ENCODE measurements around the gene RIBC2.

- TF ChIP-seq CBX5 (IDR thresholded peaks at IDR 0.05; ENCODE audit: borderline replicate concordance, low read depth), result no peak
- no peak for TF ChIP-seq CEBPZ (IDR thresholded peaks at IDR 0.05; ENCODE audit: borderline replicate concordance, low read depth, low read length)
- TF ChIP-seq FOS (IDR thresholded peaks at IDR 0.05; ENCODE audit: extremely low read depth, insufficient read length), result no peak
- TF ChIP-seq HMGXB4 (CRISPR knock-in tag; IDR thresholded peaks at IDR 0.05), result no peak
- TF ChIP-seq TAL1 (IDR thresholded peaks at IDR 0.05), result no peak
- TF ChIP-seq ZBTB5 (IDR thresholded peaks at IDR 0.05), result no peak
- no peak for TF ChIP-seq BCL6 (CRISPR knock-in tag; IDR thresholded peaks at IDR 0.05)
- TF ChIP-seq KDM1A (IDR thresholded peaks at IDR 0.05), result no peak
Measured at GRCh38 chr22:45425531-45426265, 12.2 kb downstream of the RIBC2 start.
